CD4-positive, alpha-beta T cell treated with Interleukin-12 subunit alpha and Interleukin-12 subunit beta, for 1 hour (primary cell): Measurements from ENCODE around the gene ACCSL.

Experiments used
- DNase-seq: peaks from one replicate; pipeline ENCODE4 v3.0.0-alpha.2; 2020

Gene ACCSL

GRCh38 chr11:44047931-44048431 is at the start of gene ACCSL:
ACCSL (plus strand) TSS chr11:44047981; CDS start chr11:44048037, 56 bp downstream.
- no peak for DNase-seq

GRCh38 chr11:43998308-43998707 is 49.5 kb upstream of the ACCSL start:
- DNase-seq: no peak

GRCh38 chr11:44000731-44001130 is 47.0 kb upstream of the ACCSL start:
- no peak for DNase-seq

GRCh38 chr11:44002191-44003093 is 45.3 kb upstream of the ACCSL start:
- no peak for DNase-seq

GRCh38 chr11:44003736-44004451 is 43.9 kb upstream of the ACCSL start:
- DNase-seq: no peak

GRCh38 chr11:44004452-44005062 is 43.2 kb upstream of the ACCSL start:
- no peak for DNase-seq

GRCh38 chr11:44005063-44005701 is 42.6 kb upstream of the ACCSL start:
- DNase-seq: no peak

GRCh38 chr11:44005956-44006355 is 41.8 kb upstream of the ACCSL start:
- DNase-seq: no peak

GRCh38 chr11:44006917-44007361 is 40.8 kb upstream of the ACCSL start:
- DNase-seq: no peak

GRCh38 chr11:44007481-44008087 is 40.2 kb upstream of the ACCSL start:
- DNase-seq: no peak

GRCh38 chr11:44008088-44008501 is 39.7 kb upstream of the ACCSL start:
- no peak for DNase-seq

GRCh38 chr11:44008698-44009097 is 39.1 kb upstream of the ACCSL start:
- no peak for DNase-seq

- no peak for DNase-seq
Observed at GRCh38 chr11:44010789-44011251, 37.0 kb upstream of the ACCSL start.

GRCh38 chr11:44011797-44012196 is 36.0 kb upstream of the ACCSL start:
- DNase-seq: no peak

GRCh38 chr11:44014968-44015623 is 32.7 kb upstream of the ACCSL start:
- no peak for DNase-seq

- DNase-seq: no peak
Observed at GRCh38 chr11:44015624-44016007, 32.2 kb upstream of the ACCSL start.

GRCh38 chr11:44016131-44016530 is 31.6 kb upstream of the ACCSL start:
- no peak for DNase-seq

- no peak for DNase-seq
Observed at GRCh38 chr11:44016546-44017442, 31.0 kb upstream of the ACCSL start.

GRCh38 chr11:44017443-44018126 is 30.2 kb upstream of the ACCSL start:
- DNase-seq: no peak

GRCh38 chr11:44018127-44018521 is 29.7 kb upstream of the ACCSL start:
- no peak for DNase-seq
